Memory B cell (primary cell): Measurements from ENCODE around the gene MRPL28.
A peak's percentile ranks its signal among the peaks of the same experiment; 100 is the strongest.
"Not testable (repeated sequence)": the region's sequence is repeated elsewhere in the genome, so short reads cannot be mapped to it uniquely, and the experiment has no call there.

Experiments used
- ATAC-seq: fragments of 150-1000 bp; cut with Tn5 transposase; 2 replicates; pipeline ENCODE4 v1.10.0; 2021; ENCODE audit warnings: low read depth, mild to moderate bottlenecking, moderate library complexity
- DNase-seq, 2 donors: peaks; one replicate each; pipeline ENCODE4 v3.0.0; 2022; ENCODE audit warnings: low spot score in 2 of 2
- H3K27ac Mint-ChIP-seq: one replicate; pipeline ENCODE4 v1.8.0; 2022; ENCODE audit warnings: mild to moderate bottlenecking, moderate library complexity, mixed read lengths
- H3K27me3 Mint-ChIP-seq: one replicate; pipeline ENCODE4 v1.8.0; 2022; ENCODE audit warnings: mixed read lengths
- H3K36me3 Mint-ChIP-seq: one replicate; pipeline ENCODE4 v1.8.0; 2022; ENCODE audit warnings: mild to moderate bottlenecking, mixed read lengths
- H3K4me1 Mint-ChIP-seq: one replicate; pipeline ENCODE4 v1.8.0; 2022; ENCODE audit warnings: mixed read lengths
- H3K4me3 Mint-ChIP-seq: one replicate; pipeline ENCODE4 v1.8.0; 2022; ENCODE audit warnings: mild to moderate bottlenecking, moderate library complexity, mixed read lengths
- H3K9me3 Mint-ChIP-seq: one replicate; pipeline ENCODE4 v1.8.0; 2022; ENCODE audit warnings: mixed read lengths

The MRPL28 gene

DNA sequence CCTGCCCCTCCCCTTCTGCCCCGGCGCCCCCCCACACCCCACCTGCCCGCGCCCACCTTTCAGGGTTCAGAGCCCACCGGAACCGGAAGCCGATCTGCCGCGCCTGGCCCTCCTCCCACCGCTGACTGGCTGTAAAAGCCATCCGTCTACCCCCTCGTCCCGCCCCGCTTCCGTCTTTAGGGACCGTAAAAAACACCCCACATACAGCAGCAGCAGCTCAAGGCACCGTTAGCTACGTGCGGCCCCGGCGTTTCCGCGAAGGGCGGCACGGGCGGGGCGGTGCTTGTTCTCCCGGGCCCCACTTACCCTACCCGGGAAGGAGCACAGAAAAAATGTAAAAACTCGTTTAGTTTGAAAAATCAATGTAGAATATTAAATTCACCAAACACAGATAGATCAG is at the start of gene MRPL28:
Gene MRPL28 (minus strand): TSS at position 96 of the 400 bp plus-strand sequence. CDS start 320 bp downstream, outside the sequence.
- H3K36me3 Mint-ChIP-seq = peaks cover 20% of the 10 kb centered on the region

DNA sequence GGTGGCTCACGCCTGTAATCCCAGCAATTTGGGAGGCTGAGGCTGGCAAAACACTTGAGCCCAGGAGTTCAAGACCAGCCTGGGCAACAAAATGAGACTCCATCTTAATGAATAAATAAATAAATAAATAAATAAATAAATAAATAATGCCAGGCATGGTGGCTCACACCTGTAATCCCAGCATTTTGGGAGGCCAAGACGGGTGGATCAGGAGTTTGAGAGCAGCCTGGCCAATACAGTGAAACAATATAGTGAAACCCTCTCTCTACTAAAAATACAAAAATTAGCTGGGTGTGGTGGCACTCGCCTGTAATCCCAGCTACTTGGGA is 44.8 kb upstream of the MRPL28 start:
- not testable (repeated sequence) for H3K27me3 Mint-ChIP-seq, H3K9me3 Mint-ChIP-seq, H3K36me3 Mint-ChIP-seq, DNase-seq, H3K27ac Mint-ChIP-seq, H3K4me1 Mint-ChIP-seq, H3K4me3 Mint-ChIP-seq, ATAC-seq

More for the DNA sequence above, at the start of gene MRPL28:
- peaks cover 6% of the 10 kb centered on the region for H3K4me1 Mint-ChIP-seq
- DNase-seq = peak; percentile 87 to 94
- H3K9me3 Mint-ChIP-seq = no peaks in the 10 kb centered on the region
- ATAC-seq = peak; percentile 100
- no peaks in the 10 kb centered on the region for H3K27me3 Mint-ChIP-seq
- H3K27ac Mint-ChIP-seq = peak within 1 kb of the TSS; percentile 88
- H3K4me3 Mint-ChIP-seq = peak within 1 kb of the TSS; percentile 95

- no peak for ATAC-seq
- no peaks in the 10 kb centered on the region for H3K27me3 Mint-ChIP-seq
- H3K4me1 Mint-ChIP-seq = no peaks in the 10 kb centered on the region
- no peak overlapping the region for H3K4me3 Mint-ChIP-seq
- H3K36me3 Mint-ChIP-seq = no peaks in the 10 kb centered on the region
- no peak overlapping the region for H3K27ac Mint-ChIP-seq
- H3K9me3 Mint-ChIP-seq = no peaks in the 10 kb centered on the region
- no peak for DNase-seq
Measured at GRCh38 chr16:414395-415169, 44.2 kb upstream of the MRPL28 start.

- DNase-seq (no peak), ATAC-seq (no peak)
- no peaks in the 10 kb centered on the region for H3K9me3 Mint-ChIP-seq
- H3K27me3 Mint-ChIP-seq = no peaks in the 10 kb centered on the region
- H3K4me1 Mint-ChIP-seq = no peaks in the 10 kb centered on the region
- no peak overlapping the region for H3K4me3 Mint-ChIP-seq
- H3K36me3 Mint-ChIP-seq = no peaks in the 10 kb centered on the region
- H3K27ac Mint-ChIP-seq = no peak overlapping the region
Measured at GRCh38 chr16:411576-412265, 41.4 kb upstream of the MRPL28 start.

- Mint-ChIP-seq H3K4me3 (no peak overlapping the region), H3K4me1 (no peaks in the 10 kb centered on the region), H3K36me3 (no peaks in the 10 kb centered on the region), H3K9me3 (no peaks in the 10 kb centered on the region), H3K27me3 (no peaks in the 10 kb centered on the region), H3K27ac (no peak overlapping the region)
- no peak for DNase-seq
- no peak for ATAC-seq
Measured at GRCh38 chr16:410516-411178, 40.3 kb upstream of the MRPL28 start.

DNA sequence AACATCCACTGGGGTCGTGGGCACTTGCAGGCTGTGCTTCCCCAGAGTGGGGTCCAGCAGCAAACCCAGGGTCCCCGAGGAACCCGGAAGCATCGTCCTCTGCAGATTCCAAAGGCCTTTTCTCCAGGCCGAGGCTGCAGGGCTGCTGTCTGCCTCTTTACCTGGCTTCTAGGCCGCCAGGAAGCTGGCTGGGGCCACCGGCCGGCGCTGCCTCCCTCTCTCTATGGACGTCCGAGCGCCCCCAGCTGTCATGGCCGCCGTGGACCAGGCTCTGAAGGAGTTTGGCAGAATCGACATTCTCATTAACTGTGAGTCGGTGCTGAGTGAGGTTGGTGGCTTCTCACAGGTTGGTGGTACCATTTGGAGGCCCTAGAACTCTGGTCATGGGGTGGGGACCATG is 36.9 kb upstream of the MRPL28 start:
- DNase-seq (no peak), ATAC-seq (no peak)
- Mint-ChIP-seq H3K9me3 (no peaks in the 10 kb centered on the region), H3K4me1 (no peaks in the 10 kb centered on the region), H3K27ac (no peak overlapping the region), H3K4me3 (no peak overlapping the region), H3K27me3 (no peaks in the 10 kb centered on the region), H3K36me3 (no peaks in the 10 kb centered on the region)

GRCh38 chr16:405548-406506 is 35.5 kb upstream of the MRPL28 start:
- no peak for DNase-seq
- H3K4me3 Mint-ChIP-seq = no peak overlapping the region
- no peaks in the 10 kb centered on the region for H3K9me3 Mint-ChIP-seq
- no peaks in the 10 kb centered on the region for H3K27me3 Mint-ChIP-seq
- H3K36me3 Mint-ChIP-seq = no peaks in the 10 kb centered on the region
- no peaks in the 10 kb centered on the region for H3K4me1 Mint-ChIP-seq
- H3K27ac Mint-ChIP-seq = no peak overlapping the region
- no peak for ATAC-seq

DNA sequence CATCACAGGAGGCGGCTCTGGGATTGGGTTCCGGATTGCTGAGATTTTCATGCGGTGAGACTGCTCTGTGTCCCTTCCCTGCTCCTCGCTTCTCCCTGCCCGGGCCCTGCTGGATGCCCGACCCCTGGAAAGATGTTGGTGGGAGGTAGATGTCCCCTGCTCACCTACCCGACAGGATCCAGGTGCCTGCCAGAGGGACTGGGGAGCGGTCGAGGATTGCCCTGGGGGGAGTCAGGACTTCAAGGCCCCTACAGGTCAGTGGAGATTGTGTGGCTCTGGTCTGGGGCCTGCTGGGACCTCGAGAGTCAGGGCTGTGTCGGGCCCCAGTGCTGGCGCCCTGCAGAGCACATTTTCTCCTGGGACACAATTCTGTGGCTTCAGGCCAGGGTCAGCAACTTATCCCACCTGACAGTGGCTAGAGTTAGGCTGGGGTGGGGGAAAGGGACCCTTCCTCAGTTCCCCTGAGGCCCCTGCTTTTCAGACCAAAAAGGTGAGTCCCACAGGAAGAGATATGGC is 34.7 kb upstream of the MRPL28 start:
- no peaks in the 10 kb centered on the region for H3K9me3 Mint-ChIP-seq
- no peaks in the 10 kb centered on the region for H3K36me3 Mint-ChIP-seq
- ATAC-seq (no peak), DNase-seq (no peak)
- H3K4me1 Mint-ChIP-seq = peaks cover 6% of the 10 kb centered on the region
- H3K27ac Mint-ChIP-seq = no peak overlapping the region
- no peak overlapping the region for H3K4me3 Mint-ChIP-seq
- no peaks in the 10 kb centered on the region for H3K27me3 Mint-ChIP-seq

DNA sequence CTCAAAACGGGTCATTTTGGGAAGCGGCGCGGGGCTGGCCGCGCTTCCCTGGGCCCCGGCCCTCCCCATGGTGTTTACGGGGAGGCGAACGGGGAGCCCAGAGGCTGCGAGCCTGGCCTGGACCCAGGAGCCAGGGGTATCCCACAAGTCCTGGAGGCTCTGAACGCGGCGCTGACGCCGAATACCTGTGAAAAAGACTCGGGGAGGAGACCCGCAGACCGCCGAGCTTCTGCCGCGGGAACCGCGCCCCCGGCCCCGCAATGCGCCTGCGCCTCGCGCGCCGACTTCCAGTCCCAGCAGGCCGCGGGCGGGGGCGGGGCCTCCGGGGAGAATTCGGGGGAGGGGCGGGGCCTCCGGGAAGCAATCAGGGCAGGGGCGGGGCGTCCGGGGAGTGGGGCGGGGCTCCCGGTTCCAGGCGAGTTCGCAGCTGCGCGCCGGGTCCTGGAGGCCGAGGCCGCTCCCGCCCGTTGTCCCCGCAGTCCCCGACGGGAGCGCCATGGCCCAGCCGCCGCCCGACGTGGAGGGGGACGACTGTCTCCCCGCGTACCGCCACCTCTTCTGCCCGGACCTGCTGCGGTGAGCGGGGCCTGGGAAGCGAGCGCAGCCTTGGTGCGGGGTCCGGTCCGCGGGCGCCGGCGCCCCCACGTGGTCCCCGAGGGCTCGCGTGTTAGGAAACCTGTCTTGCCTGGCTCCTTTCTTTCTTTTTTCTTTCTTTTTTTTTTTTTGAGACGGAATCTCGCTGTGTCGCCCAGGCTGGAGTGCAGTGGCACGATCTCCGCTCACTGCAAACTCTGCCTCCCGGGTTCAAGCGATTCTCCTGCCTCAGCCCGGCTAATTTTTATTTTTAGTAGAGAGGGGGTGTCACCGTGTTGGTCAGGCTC is 31.4 kb upstream of the MRPL28 start, which contains the start of gene DECR2:
Gene DECR2 (plus strand): TSS at position 418 of the 881 bp plus-strand sequence. CDS start 79 bp downstream, at position 497.
- peak; percentile 71 for ATAC-seq
- no peaks in the 10 kb centered on the region for H3K27me3 Mint-ChIP-seq
- peak within 1 kb of the TSS; percentile 97 for H3K4me3 Mint-ChIP-seq
- H3K4me1 Mint-ChIP-seq = peaks cover 14% of the 10 kb centered on the region
- no peaks in the 10 kb centered on the region for H3K36me3 Mint-ChIP-seq
- no peaks in the 10 kb centered on the region for H3K9me3 Mint-ChIP-seq
- DNase-seq = peak; percentile 91 to 93
- peak within 1 kb of the TSS; percentile 93 for H3K27ac Mint-ChIP-seq

DNA sequence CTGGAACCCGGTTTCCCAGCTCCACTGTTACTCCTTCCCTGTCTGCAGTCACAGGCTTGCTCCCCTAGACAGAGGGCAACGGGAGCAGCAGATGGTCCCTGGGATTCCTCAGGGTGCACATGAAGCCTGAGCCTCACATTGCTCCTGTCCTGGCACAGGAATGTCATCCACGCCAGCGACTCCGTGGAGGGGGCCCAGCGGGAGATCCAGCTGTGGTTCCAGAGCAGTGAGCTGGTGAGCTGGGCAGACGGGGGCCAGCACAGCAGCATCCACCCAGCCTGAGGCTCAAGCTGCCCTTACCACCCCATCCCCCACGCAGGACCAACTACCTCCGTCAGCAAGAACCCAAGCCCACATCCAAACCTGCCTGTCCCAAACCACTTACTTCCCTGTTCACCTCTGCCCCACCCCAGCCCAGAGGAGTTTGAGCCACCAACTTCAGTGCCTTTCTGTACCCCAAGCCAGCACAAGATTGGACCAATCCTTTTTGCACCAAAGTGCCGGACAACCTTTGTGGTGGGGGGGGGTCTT is 29.8 kb upstream of the MRPL28 start:
- peak overlapping the region; percentile 93 for H3K27ac Mint-ChIP-seq
- peaks cover 22% of the 10 kb centered on the region for H3K4me1 Mint-ChIP-seq
- H3K4me3 Mint-ChIP-seq = peak overlapping the region; percentile 97
- no peaks in the 10 kb centered on the region for H3K36me3 Mint-ChIP-seq
- ATAC-seq (peak; percentile 9), DNase-seq (peak in 1 of 2 donors; percentile 40)
- no peaks in the 10 kb centered on the region for H3K9me3 Mint-ChIP-seq
- no peaks in the 10 kb centered on the region for H3K27me3 Mint-ChIP-seq

- Mint-ChIP-seq H3K9me3 (no peaks in the 10 kb centered on the region), H3K36me3 (no peaks in the 10 kb centered on the region), H3K4me1 (peaks cover 22% of the 10 kb centered on the region), H3K27ac (peak overlapping the region; percentile 93), H3K27me3 (no peaks in the 10 kb centered on the region), H3K4me3 (peak overlapping the region; percentile 32)
- no peak for DNase-seq
- no peak for ATAC-seq
Measured at GRCh38 chr16:399340-400019, 29.1 kb upstream of the MRPL28 start.
